Ishikawa (cell line): ENCODE data around the gene FBXW11.

Source experiments
- CEBPB ChIP-seq: IDR thresholded peaks from 2 replicates; pipeline ENCODE4 v1.6.1; 2012
- CREB1 ChIP-seq: IDR thresholded peaks from 2 replicates; pipeline ENCODE4 v1.6.1; 2012; ENCODE audit warnings: low read depth
- EGR1 ChIP-seq: IDR thresholded peaks from 2 replicates; pipeline ENCODE4 v1.6.1; 2012
- EP300 ChIP-seq: IDR thresholded peaks from 2 replicates; pipeline ENCODE4 v1.6.1; 2012; ENCODE audit warnings: borderline replicate concordance
- FOXM1 ChIP-seq: IDR thresholded peaks from 2 replicates; pipeline ENCODE4 v1.6.1; 2012; ENCODE audit warnings: low read depth, borderline replicate concordance
- NFIC ChIP-seq: IDR thresholded peaks from 2 replicates; pipeline ENCODE4 v1.6.1; 2012
- RAD21 ChIP-seq: IDR thresholded peaks from 2 replicates; pipeline ENCODE4 v1.6.1; 2012; ENCODE audit warnings: low read depth
- TAF1 ChIP-seq: IDR thresholded peaks from 2 replicates; pipeline ENCODE4 v1.6.1; 2012; ENCODE audit warnings: low read depth, mild to moderate bottlenecking
- YY1 ChIP-seq: IDR thresholded peaks from 2 replicates; pipeline ENCODE4 v1.6.1; 2012; ENCODE audit warnings: low read depth
- TF ChIP-seq, protein P1 (sequence below): IDR thresholded peaks from 2 replicates; pipeline ENCODE4 v1.6.1; 2012
- TF ChIP-seq, protein P2 (sequence below): IDR thresholded peaks from 2 replicates; pipeline ENCODE4 v1.6.1; 2012; ENCODE audit warnings: low read depth, mild to moderate bottlenecking
- TF ChIP-seq, protein P3 (sequence below): IDR thresholded peaks from 2 replicates; pipeline ENCODE4 v1.6.1; 2012

DNA sequence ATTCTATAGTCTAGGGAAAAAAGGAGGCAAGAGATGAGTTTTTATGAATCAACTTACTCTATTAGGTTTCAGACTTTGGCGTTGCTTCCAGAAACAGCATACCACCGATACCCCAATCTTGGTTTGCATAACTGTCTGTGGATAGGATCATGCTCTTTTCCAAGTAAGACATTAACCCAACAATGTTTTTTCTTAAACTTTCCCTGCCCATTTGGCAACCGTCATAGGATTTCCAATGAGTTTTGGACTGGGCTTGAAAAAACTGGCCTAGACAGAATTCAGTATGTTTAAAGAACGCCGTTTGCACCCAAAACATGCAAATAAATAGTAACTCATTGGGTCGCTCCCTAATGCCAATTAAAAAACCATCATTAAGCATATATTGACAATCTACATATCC, 114.8 kb downstream of the FBXW11 start:
- TF ChIP-seq YY1 (no peak), EGR1 (no peak), NFIC (no peak), CEBPB (no peak), EP300 (no peak), CREB1 (no peak), RAD21 (no peak), TAF1 (no peak), FOXM1 (no peak)
- TF ChIP-seq, protein P1, sequence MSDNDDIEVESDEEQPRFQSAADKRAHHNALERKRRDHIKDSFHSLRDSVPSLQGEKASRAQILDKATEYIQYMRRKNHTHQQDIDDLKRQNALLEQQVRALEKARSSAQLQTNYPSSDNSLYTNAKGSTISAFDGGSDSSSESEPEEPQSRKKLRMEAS, result no peak
- TF ChIP-seq, protein P2, sequence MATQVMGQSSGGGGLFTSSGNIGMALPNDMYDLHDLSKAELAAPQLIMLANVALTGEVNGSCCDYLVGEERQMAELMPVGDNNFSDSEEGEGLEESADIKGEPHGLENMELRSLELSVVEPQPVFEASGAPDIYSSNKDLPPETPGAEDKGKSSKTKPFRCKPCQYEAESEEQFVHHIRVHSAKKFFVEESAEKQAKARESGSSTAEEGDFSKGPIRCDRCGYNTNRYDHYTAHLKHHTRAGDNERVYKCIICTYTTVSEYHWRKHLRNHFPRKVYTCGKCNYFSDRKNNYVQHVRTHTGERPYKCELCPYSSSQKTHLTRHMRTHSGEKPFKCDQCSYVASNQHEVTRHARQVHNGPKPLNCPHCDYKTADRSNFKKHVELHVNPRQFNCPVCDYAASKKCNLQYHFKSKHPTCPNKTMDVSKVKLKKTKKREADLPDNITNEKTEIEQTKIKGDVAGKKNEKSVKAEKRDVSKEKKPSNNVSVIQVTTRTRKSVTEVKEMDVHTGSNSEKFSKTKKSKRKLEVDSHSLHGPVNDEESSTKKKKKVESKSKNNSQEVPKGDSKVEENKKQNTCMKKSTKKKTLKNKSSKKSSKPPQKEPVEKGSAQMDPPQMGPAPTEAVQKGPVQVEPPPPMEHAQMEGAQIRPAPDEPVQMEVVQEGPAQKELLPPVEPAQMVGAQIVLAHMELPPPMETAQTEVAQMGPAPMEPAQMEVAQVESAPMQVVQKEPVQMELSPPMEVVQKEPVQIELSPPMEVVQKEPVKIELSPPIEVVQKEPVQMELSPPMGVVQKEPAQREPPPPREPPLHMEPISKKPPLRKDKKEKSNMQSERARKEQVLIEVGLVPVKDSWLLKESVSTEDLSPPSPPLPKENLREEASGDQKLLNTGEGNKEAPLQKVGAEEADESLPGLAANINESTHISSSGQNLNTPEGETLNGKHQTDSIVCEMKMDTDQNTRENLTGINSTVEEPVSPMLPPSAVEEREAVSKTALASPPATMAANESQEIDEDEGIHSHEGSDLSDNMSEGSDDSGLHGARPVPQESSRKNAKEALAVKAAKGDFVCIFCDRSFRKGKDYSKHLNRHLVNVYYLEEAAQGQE, result no peak
- TF ChIP-seq, protein P3, sequence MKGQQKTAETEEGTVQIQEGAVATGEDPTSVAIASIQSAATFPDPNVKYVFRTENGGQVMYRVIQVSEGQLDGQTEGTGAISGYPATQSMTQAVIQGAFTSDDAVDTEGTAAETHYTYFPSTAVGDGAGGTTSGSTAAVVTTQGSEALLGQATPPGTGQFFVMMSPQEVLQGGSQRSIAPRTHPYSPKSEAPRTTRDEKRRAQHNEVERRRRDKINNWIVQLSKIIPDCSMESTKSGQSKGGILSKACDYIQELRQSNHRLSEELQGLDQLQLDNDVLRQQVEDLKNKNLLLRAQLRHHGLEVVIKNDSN, result no peak
